ENCODE measurements around the gene KCNQ1OT1. TPM values are rescaled to one million over a fixed set of nuclear protein-coding genes. Genes with fewer than 3 reads are reported as not detected.

The KCNQ1OT1 gene
- total RNA-seq, 1 donor from 2014 or later, result 0.35 TPM

DNA sequence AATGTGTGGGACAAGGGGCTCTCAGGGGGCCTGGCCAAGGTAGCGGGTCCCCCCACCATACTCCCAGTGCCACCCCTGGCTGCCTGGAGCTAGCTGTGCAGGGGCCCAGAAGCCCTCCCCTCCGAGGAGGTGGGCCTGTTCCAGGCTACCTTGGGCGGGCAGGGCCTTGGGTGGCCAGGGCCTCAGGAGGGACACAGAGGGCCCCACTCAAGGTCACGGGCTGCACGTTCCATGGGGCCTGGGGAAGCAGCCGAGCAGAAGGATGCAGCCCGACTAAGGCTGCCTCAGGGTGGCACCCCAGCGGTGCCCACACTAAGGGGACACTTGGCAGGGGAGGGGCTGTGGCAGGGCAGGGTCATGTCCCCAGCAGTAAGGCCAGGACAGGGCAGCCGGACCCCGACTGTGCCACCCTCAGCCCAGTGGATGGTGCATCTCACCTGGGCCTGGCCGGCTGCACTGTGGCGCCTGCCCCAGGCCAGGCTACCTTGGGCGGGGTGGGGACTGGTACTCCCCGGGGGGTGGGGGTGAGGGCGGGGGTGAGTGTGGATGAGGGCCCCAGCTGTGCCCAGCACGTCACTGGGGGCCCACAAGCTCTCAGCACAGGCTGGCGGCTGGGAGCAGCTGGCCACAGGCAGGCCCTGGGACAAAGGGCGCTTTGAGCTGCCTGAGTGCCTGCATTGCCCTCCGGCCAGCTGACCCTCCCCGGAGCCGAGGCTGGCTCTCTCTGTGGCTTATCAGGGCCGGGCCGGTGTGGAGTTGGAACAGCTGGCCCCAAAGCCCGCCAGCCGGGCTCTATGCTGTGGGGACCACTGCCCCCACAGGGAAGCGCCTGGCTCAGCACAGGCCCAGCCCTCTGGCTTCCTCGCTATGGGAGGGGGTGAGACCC, 137.9 kb downstream of the KCNQ1OT1 start:
- DNase-seq (peak; percentile 38), ATAC-seq (ENCODE audit: poor library complexity) (peak; percentile 18)
- intact Hi-C loops (cut with DNase I), result no loop called here

DNA sequence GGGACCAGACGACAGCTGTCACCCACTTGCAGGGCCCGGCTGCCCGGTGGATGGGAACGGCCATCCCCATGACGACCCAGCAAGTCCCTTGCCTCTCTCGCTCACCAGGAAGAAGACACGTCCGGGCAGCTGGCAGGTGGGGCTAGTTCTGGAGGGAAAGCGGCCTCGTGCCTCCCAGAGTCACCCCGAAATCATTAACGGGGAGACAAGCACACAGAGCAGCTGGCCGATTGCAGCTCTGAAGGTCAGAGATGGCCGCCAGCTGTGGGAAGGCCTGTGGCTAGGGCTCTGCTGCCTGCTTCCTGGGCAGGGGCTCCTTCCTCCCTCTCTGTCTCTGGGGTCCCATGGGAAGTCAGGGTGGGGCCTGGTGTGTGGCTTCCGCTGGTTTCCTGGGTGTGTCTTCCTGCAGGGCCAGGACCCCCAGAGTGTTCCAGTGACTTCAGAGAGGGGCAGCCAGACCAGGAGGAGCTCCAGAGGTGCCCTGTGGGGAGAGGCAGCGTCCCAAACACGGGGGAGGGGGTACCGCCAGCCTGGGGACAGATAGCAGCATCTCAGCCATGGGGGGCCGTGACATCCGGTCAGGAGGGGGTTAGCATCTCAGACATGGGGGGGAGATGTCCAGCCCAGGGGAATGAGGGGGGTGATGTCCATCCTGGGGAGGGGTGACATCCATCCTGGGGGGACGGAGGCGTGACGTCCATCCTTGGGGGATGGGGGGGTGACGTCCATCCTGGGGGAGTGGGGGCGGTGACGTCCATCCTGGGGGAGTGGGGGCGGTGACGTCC, 140.1 kb downstream of the KCNQ1OT1 start:
- ATAC-seq (ENCODE audit: poor library complexity), result no peak
- intact Hi-C loops (cut with DNase I), result no loop called here
- DNase-seq, result peak; percentile 25

GRCh38 chr11:2558861-2559526, 140.8 kb downstream of the KCNQ1OT1 start:
- intact Hi-C loops (cut with DNase I), result no loop called here
- DNase-seq (peak; percentile 9), ATAC-seq (ENCODE audit: poor library complexity) (no peak)

DNA sequence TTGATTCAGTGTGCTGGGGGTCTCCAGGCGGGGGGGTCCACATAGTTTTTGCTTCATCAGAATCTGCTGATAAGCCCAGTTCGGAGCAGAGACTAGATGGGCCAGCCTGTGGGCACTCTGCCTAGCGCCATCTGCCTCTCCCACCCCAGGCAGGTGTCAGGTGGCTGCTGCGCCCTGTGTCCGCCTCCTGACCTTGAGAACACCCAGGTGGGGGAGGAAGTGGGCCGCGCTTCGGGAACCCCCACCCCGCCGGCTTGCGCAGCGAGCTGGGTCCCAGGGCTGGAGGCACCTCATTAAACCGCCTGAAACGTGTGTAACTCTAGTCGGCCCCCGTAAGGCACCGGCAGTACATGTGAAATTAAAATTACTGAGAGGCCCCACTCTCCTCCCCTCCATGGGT, 141.4 kb downstream of the KCNQ1OT1 start:
- ATAC-seq (ENCODE audit: poor library complexity), result no peak
- intact Hi-C loops (cut with DNase I), result no loop called here
- peak; percentile 17 for DNase-seq

Other genes with a start within 250 kb of the KCNQ1OT1 start
- 37.7 TPM for gene CDKN1C, start 185.8 kb upstream of the KCNQ1OT1 start, total RNA-seq
- 1.1 TPM for gene PHLDA2, start 229.4 kb upstream of the KCNQ1OT1 start, total RNA-seq